Liver (tissue), 9 donors: ENCODE data around the gene ACOT11. TPM values are rescaled to one million over a fixed set of nuclear protein-coding genes. Genes with fewer than 3 reads are reported as not detected.

Source experiments
- DNase-seq: peaks from one replicate; pipeline ENCODE4 v3.0.0-alpha.2; 2017; ENCODE audit warnings: low spot score
- H3K27ac ChIP-seq, 2 donors: one replicate each; pipeline ENCODE4 v1.7.0; 2013; ENCODE audit warnings: inconsistent platforms in 2 of 2, low read length in 2 of 2, control low read depth in 1 of 2, low read depth in 1 of 2, mild to moderate bottlenecking in 1 of 2
- H3K27me3 ChIP-seq, 4 donors: one replicate each; pipeline versions ENCODE4 v1.6.1 to v1.7.0; 2013; ENCODE audit warnings: low read length in 3 of 4, inconsistent platforms in 1 of 4, mild to moderate bottlenecking in 1 of 4, moderate library complexity in 1 of 4; ENCODE audit not compliant: control insufficient read depth in 4 of 4, insufficient read depth in 4 of 4
- H3K36me3 ChIP-seq, 4 donors: one replicate each; pipeline versions ENCODE4 v1.6.1 to v1.7.0; 2013; ENCODE audit warnings: low read length in 3 of 4, mild to moderate bottlenecking in 3 of 4, low read depth in 1 of 4, moderate library complexity in 1 of 4; ENCODE audit not compliant: control insufficient read depth in 4 of 4, insufficient read depth in 3 of 4
- H3K4me1 ChIP-seq, 4 donors: one replicate each; pipeline versions ENCODE4 v1.6.1 to v1.7.0; 2013; ENCODE audit warnings: low read length in 3 of 4, mild to moderate bottlenecking in 3 of 4, moderate library complexity in 1 of 4; ENCODE audit not compliant: control insufficient read depth in 4 of 4, insufficient read depth in 4 of 4
- H3K4me3 ChIP-seq, 3 donors: one replicate each; pipeline versions ENCODE4 v1.6.1 to v1.7.0; 2013; ENCODE audit warnings: low read length in 3 of 3, control low read depth in 1 of 3, low read depth in 1 of 3, mild to moderate bottlenecking in 1 of 3
- H3K9ac ChIP-seq, 2 donors: one replicate each; pipeline ENCODE4 v1.7.0; 2013; ENCODE audit warnings: low read length in 2 of 2, mild to moderate bottlenecking in 2 of 2, moderate library complexity in 2 of 2, control low read depth in 1 of 2, low read depth in 1 of 2
- H3K9me3 ChIP-seq, 4 donors: one replicate each; pipeline versions ENCODE4 v1.6.1 to v1.7.0; 2013; ENCODE audit warnings: low read length in 3 of 4; ENCODE audit not compliant: control insufficient read depth in 4 of 4
- ATF3 ChIP-seq: IDR thresholded peaks from 2 replicates; pipeline ENCODE4 v1.6.1; 2016; ENCODE audit warnings: antibody characterized with exemption
- CTCF ChIP-seq: fragments of 150-350 bp; IDR thresholded peaks from 2 replicates; pipeline ENCODE4 v1.5.1; 2017; ENCODE audit warnings: improper control_type of control experiment, low read depth, low read length; ENCODE audit not compliant: missing input control
- FOXA1 ChIP-seq: IDR thresholded peaks from 2 replicates; pipeline ENCODE4 v1.6.1; 2016; ENCODE audit warnings: antibody characterized with exemption
- FOXA2 ChIP-seq: IDR thresholded peaks from 2 replicates; pipeline ENCODE4 v1.6.1; 2016; ENCODE audit warnings: antibody characterized with exemption
- GABPA ChIP-seq, 2 donors: IDR thresholded peaks in 1 of 2; conservative IDR thresholded peaks in 1 of 2; 2 replicates each; pipeline ENCODE4 v1.6.1; 2016; ENCODE audit warnings: antibody characterized with exemption in 2 of 2, mild to moderate bottlenecking in 1 of 2, moderate library complexity in 1 of 2
- HNF4A ChIP-seq, 2 donors: conservative IDR thresholded peaks; 2 replicates each; pipeline ENCODE4 v1.6.1; 2016; ENCODE audit warnings: antibody characterized with exemption in 2 of 2, mild to moderate bottlenecking in 2 of 2
- HNF4G ChIP-seq: IDR thresholded peaks from 2 replicates; pipeline ENCODE4 v1.6.1; 2016; ENCODE audit warnings: antibody characterized with exemption
- JUND ChIP-seq, 2 donors: IDR thresholded peaks; 2 replicates each; pipeline ENCODE4 v1.6.1; 2016; ENCODE audit warnings: antibody characterized with exemption in 2 of 2
- MAX ChIP-seq: IDR thresholded peaks from 2 replicates; pipeline ENCODE4 v1.6.1; 2016; ENCODE audit warnings: antibody characterized with exemption
- NR2F2 ChIP-seq: IDR thresholded peaks from 2 replicates; pipeline ENCODE4 v1.6.1; 2016; ENCODE audit warnings: antibody characterized with exemption
- REST ChIP-seq: IDR thresholded peaks from 2 replicates; pipeline ENCODE4 v1.6.1; 2016; ENCODE audit warnings: antibody characterized with exemption, mild to moderate bottlenecking
- RXRA ChIP-seq, 2 donors: IDR thresholded peaks; 2 replicates each; pipeline ENCODE4 v1.6.1; 2017 to 2018; ENCODE audit warnings: antibody characterized with exemption in 2 of 2, mild to moderate bottlenecking in 1 of 2
- SP1 ChIP-seq: IDR thresholded peaks from 2 replicates; pipeline ENCODE4 v1.6.1; 2018; ENCODE audit warnings: antibody characterized with exemption, mild to moderate bottlenecking
- TAF1 ChIP-seq: conservative IDR thresholded peaks from 2 replicates; pipeline ENCODE4 v1.6.1; 2016; ENCODE audit warnings: antibody characterized with exemption, mild to moderate bottlenecking
- YY1 ChIP-seq: IDR thresholded peaks from 2 replicates; pipeline ENCODE4 v1.6.1; 2016; ENCODE audit warnings: antibody characterized with exemption, mild to moderate bottlenecking
- ZBTB33 ChIP-seq: IDR thresholded peaks from 2 replicates; pipeline ENCODE4 v1.6.1; 2016; ENCODE audit warnings: antibody characterized with exemption
- WGBS: extraction: QIAGEN DNeasy Blood & Tissue Kit; methylation state at CpG from one replicate; pipeline ENCODE4 v1.1.7; 2013; 5-methylcytosine and 5-hydroxymethylcytosine counted together
- polyA plus RNA-seq, 2 donors: library from polyadenylated mRNA; stranded (reverse) in 1 of 2; unstranded in 1 of 2; fragments of 200-250 nt in 1 of 2; fragments of >200 nt in 1 of 2; fragmentation: Nextera tagmentation in 1 of 2; extraction: Ambion mirVana in 1 of 2; gene quantifications; one replicate each; pipeline versions ENCODE4 v1.2.1 to v1.2.3, GENCODE V29; 2013 to 2015
- total RNA-seq, 2 donors: library from RNA; depleted of rRNA; stranded (reverse); fragments of >200 nt; gene quantifications; one replicate each; pipeline ENCODE4 v1.2.3, GENCODE V29; 2014
- donor health status: healthy.
- donor health status: healthy.
- donor health status: healthy.
- donor health status: healthy.
- donor health status: healthy.

Gene ACOT11
- total and polyA plus RNA-seq, 4 donors = 0.13 to 1.1 (median 0.50) TPM

GRCh38 chr1:54546651-54547401 is 1.2 kb upstream of the ACOT11 start:
- WGBS = 91% methylated on average over 10 of the region's 10 CpGs
- Histone ChIP-seq H3K27ac (no peak overlapping the region), H3K4me1 (peaks cover under 1 to 10% (median 5%) of the 10 kb centered on the region in 4 donors), H3K36me3 (no peaks in the 10 kb centered on the region), H3K9ac (no peak overlapping the region), H3K27me3 (no peaks in the 10 kb centered on the region), H3K9me3 (no peaks in the 10 kb centered on the region), H3K4me3 (no peak overlapping the region)
- no peak for TF ChIP-seq REST
- no peak for TF ChIP-seq RXRA (IDR thresholded peaks at IDR 0.05)
- no peak for TF ChIP-seq ZBTB33
- no peak for TF ChIP-seq YY1
- no peak for TF ChIP-seq JUND (IDR thresholded peaks at IDR 0.05)
- no peak for TF ChIP-seq MAX
- TF ChIP-seq SP1 = no peak
- no peak for TF ChIP-seq TAF1
- no peak for TF ChIP-seq NR2F2
- no peak for DNase-seq

GRCh38 chr1:54548389-54549044 is 489 bp downstream of the ACOT11 start:
- no peak for DNase-seq
- Histone ChIP-seq H3K4me3 (no peak overlapping the region), H3K9me3 (no peaks in the 10 kb centered on the region), H3K36me3 (no peaks in the 10 kb centered on the region), H3K4me1 (peaks cover 0 to 3% (median 0%) of the 10 kb centered on the region in 4 donors), H3K9ac (no peak overlapping the region), H3K27me3 (no peaks in the 10 kb centered on the region), H3K27ac (no peak overlapping the region)
- WGBS = 71% methylated on average over 13 of the region's 13 CpGs
- TF ChIP-seq NR2F2 (no peak), CTCF (no peak), FOXA2 (no peak), ZBTB33 (no peak), SP1 (no peak), HNF4G (no peak), TAF1 (no peak), GABPA (IDR thresholded peaks at IDR 0.05 in 1 of 2, conservative IDR thresholded peaks at IDR 0.05 in 1 of 2) (no peak), RXRA (IDR thresholded peaks at IDR 0.05) (no peak), REST (no peak), HNF4A (conservative IDR thresholded peaks at IDR 0.05) (no peak), ATF3 (no peak), FOXA1 (no peak)
